NCI-H1436 (cell line): ENCODE results near the gene EPHB1.
A peak's percentile ranks its signal among the peaks of the same experiment; 100 is the strongest.

Source experiments
- DNase-seq: peaks from one replicate; lab custom pipeline; 2025; lab: John Stamatoyannopoulos, UW

Gene EPHB1

GRCh38 chr3:135260025-135260424, 465.0 kb downstream of the EPHB1 start:
- no peak for DNase-seq

DNA sequence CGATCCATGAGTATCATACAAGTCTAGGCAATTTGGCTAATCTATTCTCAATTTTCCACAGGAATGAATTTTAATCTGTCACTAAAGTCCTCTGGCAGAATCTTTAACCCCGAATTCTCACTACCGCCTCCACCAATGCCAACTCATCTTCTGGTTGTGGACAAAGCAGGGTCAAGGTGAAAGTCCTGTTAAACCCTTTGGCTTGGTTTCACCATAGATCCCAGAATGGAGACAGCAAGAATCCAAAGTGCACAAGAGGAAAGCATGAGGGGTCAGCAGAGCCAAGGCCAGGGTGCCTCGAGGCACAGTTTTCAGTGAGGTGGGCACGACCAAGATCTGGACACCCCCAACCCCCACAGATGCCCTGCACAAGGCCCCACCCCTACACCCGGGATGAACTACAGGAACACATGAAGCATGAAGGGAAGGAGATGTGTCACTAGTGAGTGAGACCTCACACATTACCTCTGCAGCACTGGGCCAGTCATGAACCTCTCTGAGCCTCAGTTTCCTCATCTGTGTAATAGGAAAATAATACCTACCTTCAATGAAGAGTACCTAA, 466.2 kb downstream of the EPHB1 start:
- no peak for DNase-seq

DNA sequence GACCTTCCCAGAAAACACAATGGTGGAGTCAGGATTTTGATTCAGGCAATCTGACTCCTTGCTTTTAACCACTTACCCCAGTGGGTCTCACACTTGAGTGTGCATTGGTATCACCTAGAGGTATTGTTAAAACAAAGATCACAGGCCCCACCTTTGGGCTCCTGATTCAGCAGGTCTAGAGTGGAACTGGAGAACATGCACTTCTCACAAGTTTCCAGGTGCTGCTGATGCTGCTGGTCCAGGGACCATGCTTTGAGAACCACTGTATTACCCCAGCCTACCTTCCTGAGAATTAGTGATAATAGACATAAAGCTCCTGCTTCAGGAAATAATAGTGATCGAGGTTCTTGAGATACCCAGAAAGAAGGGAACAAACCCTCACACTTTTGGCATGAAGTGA, 466.9 kb downstream of the EPHB1 start:
- DNase-seq, result no peak

- no peak for DNase-seq
These were observed 467.4 kb downstream of the EPHB1 start for GRCh38 chr3:135262441-135262840.

DNA sequence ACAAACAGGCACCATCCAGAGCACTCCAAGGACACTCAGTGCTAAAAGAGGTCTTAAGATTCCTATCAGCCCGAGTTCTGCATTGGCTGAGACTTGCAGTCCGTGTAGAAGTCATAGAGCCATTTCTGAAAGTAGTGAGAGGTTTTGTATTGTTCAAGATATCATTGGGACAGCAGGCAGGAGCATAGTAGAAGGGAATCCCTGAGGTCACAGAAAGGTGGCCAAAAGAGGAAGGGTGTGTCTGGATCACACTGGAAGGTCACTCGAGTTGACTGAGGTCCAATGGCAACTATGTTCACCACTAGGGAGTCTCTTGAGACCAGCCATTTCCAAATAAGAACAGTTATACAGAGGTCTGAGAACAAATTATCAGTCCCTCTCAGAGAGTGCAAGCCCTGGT, 468.3 kb downstream of the EPHB1 start:
- no peak for DNase-seq

GRCh38 chr3:135267487-135267886, 472.4 kb downstream of the EPHB1 start:
- no peak for DNase-seq

DNA sequence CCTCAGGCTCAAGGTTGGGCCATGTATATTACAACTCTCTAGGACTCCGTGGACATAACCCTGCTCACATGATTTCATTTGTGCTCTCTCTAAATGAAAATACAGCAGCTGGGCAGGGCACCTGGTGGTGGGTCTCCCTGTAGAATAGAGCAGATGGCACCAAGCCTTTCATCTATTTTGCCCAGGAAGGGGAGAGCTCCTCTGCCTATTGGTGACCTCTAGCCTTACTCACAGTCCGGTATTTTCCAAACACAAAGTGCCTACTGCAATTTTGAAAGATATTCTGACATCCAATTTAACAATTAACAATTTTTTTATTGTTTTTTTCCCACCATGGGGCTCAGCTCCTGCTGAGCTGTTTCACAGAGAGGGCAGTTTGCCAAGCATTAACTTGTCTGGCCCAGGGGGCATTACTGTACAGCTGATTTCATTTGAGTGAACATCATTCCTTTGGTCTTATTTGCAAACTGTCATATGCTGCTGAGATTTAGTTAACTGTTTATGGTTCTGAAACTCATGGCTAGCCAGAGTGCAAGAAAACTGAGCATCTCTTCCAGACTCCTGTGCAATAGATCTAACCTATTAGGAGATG, 474.0 kb downstream of the EPHB1 start:
- DNase-seq, result no peak

- DNase-seq, result peak; percentile 95
These were observed 476.3 kb downstream of the EPHB1 start for GRCh38 chr3:135271177-135272025.

- no peak for DNase-seq
These were observed 477.1 kb downstream of the EPHB1 start for GRCh38 chr3:135272026-135272669.

GRCh38 chr3:135292162-135292561, 497.1 kb downstream of the EPHB1 start:
- no peak for DNase-seq

DNA sequence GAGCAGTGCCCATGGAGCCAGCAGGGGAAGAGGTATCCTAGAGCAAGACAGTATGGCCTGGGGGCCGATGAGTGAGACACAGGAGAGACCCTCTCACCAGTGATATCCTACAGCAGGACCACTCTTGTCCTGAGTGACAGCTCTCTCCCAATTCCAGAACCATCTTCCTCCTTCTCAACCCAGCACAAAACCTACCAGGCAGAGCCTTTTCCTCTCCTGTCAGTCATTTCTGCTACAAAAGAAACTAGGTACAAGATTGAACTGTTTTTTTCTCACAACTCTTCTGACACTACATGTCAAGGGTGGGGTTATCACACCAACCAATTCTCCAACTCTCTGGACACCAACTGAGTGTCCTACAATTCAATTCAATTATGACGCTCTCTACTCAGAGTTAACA, 506.6 kb downstream of the EPHB1 start:
- no peak for DNase-seq

DNA sequence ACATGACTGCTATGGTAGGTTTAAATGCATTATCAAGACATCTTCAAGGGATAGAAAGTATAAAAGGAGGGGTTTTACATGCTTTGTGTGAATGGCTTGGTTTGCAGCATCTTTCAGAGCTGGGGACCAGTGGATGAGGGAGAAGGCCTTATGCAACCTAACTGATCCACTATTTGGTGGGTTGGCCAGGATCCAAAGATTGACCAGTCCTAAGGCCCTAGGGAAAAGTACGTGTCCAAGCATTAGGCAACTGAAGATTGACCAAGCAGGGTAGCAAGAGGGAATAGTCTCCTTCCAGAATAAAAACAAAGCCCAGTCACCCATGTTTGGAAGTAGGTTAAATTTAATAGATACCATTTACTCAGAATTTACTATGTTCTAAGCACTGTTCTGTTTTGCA, 509.3 kb downstream of the EPHB1 start:
- DNase-seq, result no peak
